HepG2 (cell line): ENCODE data around the gene NDST1. TPM values are rescaled to one million over a fixed set of nuclear protein-coding genes. Genes with fewer than 3 reads are reported as not detected.

Experiments
- BCL3 ChIP-seq: sonication (generic); formaldehyde crosslinking; IDR thresholded peaks from 2 replicates; pipeline ENCODE4 v1.5.1; 2020; ENCODE audit warnings: mild to moderate bottlenecking, missing genetic modification reagents, moderate library complexity
- CAMTA2 ChIP-seq: sonication (generic); formaldehyde crosslinking; IDR thresholded peaks from 2 replicates; pipeline ENCODE4 v1.4.0; 2020; ENCODE audit warnings: mild to moderate bottlenecking, missing genetic modification reagents, borderline replicate concordance
- CBFB ChIP-seq: sonication (generic); formaldehyde crosslinking; IDR thresholded peaks from 2 replicates; pipeline ENCODE4 v1.4.0; 2020; ENCODE audit warnings: missing genetic modification reagents
- CBX1 ChIP-seq: IDR thresholded peaks from one replicate; pipeline ENCODE4 v1.6.1; 2016; ENCODE audit warnings: antibody characterized with exemption, low read depth
- GPN1 ChIP-seq: sonication (generic); formaldehyde crosslinking; IDR thresholded peaks from 2 replicates; pipeline ENCODE4 v1.5.1; 2020; ENCODE audit warnings: missing genetic modification reagents, borderline replicate concordance
- HOXA5 ChIP-seq: sonication (generic); formaldehyde crosslinking; IDR thresholded peaks from 2 replicates; pipeline ENCODE4 v1.4.0; 2020; ENCODE audit warnings: missing genetic modification reagents
- IRF2 ChIP-seq: IDR thresholded peaks from 2 replicates; pipeline ENCODE4 v1.6.1; 2018; ENCODE audit warnings: missing genetic modification reagents, missing compliant biosample characterization
- IRX3 ChIP-seq: sonication (generic); formaldehyde crosslinking; IDR thresholded peaks from 2 replicates; pipeline ENCODE4 v1.8.1; 2023; ENCODE audit warnings: mild to moderate bottlenecking, low read depth, missing genetic modification reagents, borderline replicate concordance
- MATR3 ChIP-seq: sonication (generic); formaldehyde crosslinking; IDR thresholded peaks from 2 replicates; pipeline ENCODE4 v1.4.0; 2020; ENCODE audit warnings: missing genetic modification reagents
- MAZ ChIP-seq, 2 experiments: sonication (generic) in 1 of 2; formaldehyde crosslinking in 1 of 2; IDR thresholded peaks; 2 replicates each; pipeline versions ENCODE4 v1.5.0 to v1.6.1; 2012 to 2020; ENCODE audit warnings: low read depth in 2 of 2, mild to moderate bottlenecking in 2 of 2, borderline replicate concordance in 1 of 2, improper control_type of control experiment in 1 of 2, low read length in 1 of 2, missing genetic modification reagents in 1 of 2, moderate library complexity in 1 of 2
- MBD4 ChIP-seq: IDR thresholded peaks from 2 replicates; pipeline ENCODE4 v1.6.1; 2012; ENCODE audit warnings: low read length, inconsistent platforms, borderline replicate concordance
- NR1H2 ChIP-seq: sonication (generic); formaldehyde crosslinking; IDR thresholded peaks from 2 replicates; pipeline ENCODE4 v1.8.1; 2022; ENCODE audit warnings: low read depth, missing genetic modification reagents, borderline replicate concordance
- RCOR2 ChIP-seq: IDR thresholded peaks from 2 replicates; pipeline ENCODE4 v1.6.1; 2016; ENCODE audit warnings: missing biosample characterization, missing genetic modification reagents
- SIN3A ChIP-seq: IDR thresholded peaks from 2 replicates; pipeline ENCODE4 v1.6.1; 2011; ENCODE audit warnings: low read depth, mild to moderate bottlenecking, control low read depth, low read length, borderline replicate concordance
- SUZ12 ChIP-seq: fragments of 150-350 bp; IDR thresholded peaks from 2 replicates; pipeline ENCODE4 v1.6.1; 2014; ENCODE audit warnings: low read depth, low read length
- XRCC5 ChIP-seq: fragments of 200-400 bp; formaldehyde crosslinking; optimal IDR thresholded peaks from 2 replicates; pipeline ENCODE3; 2017; ENCODE audit warnings: mild to moderate bottlenecking, low read length
- ZNF20 ChIP-seq: sonication (generic); formaldehyde crosslinking; IDR thresholded peaks from 2 replicates; pipeline ENCODE4 v1.4.0; 2020; ENCODE audit warnings: mild to moderate bottlenecking, moderate library complexity, missing genetic modification reagents
- ZNF713 ChIP-seq: sonication (generic); formaldehyde crosslinking; IDR thresholded peaks from 2 replicates; pipeline ENCODE4 v1.4.0; 2020; ENCODE audit warnings: mild to moderate bottlenecking, missing genetic modification reagents
- ZNF891 ChIP-seq: sonication (generic); formaldehyde crosslinking; IDR thresholded peaks from 2 replicates; pipeline ENCODE4 v1.5.0; 2020; ENCODE audit warnings: mild to moderate bottlenecking, missing genetic modification reagents
- polyA plus RNA-seq, 8 experiments: library from polyadenylated mRNA; depleted of rRNA in 3 of 8; stranded (reverse) in 7 of 8; unstranded in 1 of 8; fragments of >200 nt; fragmentation: Illumina TruSeq in 4 of 8; extraction: Trizol in 4 of 8; gene quantifications; 2 replicates each; pipeline versions ENCODE4 v1.2.1 to v1.2.3, GENCODE V29; 2011 to 2016; ENCODE audit warnings: low read depth in 4 of 8, missing spikeins in 1 of 8, mixed read lengths in 1 of 8; ENCODE audit not compliant: insufficient read depth in 1 of 8
- total RNA-seq, 5 experiments: library from RNA; depleted of rRNA; stranded (reverse); fragments of >200 nt; fragmentation: Illumina TruSeq; extraction: Trizol; gene quantifications; 2 replicates each; pipeline ENCODE4 v1.2.3, GENCODE V29; 2016; ENCODE audit warnings: low read depth in 1 of 5
- TF ChIP-seq, protein P1 (sequence below): sonication (generic); formaldehyde crosslinking; IDR thresholded peaks from 2 replicates; pipeline ENCODE4 v1.4.0; 2020; ENCODE audit warnings: missing genetic modification reagents, low read depth, mild to moderate bottlenecking, borderline replicate concordance
- TF ChIP-seq, protein P2 (sequence below): sonication (generic); formaldehyde crosslinking; IDR thresholded peaks from 2 replicates; pipeline ENCODE4 v1.5.0; 2020; ENCODE audit warnings: missing genetic modification reagents
- TF ChIP-seq, protein P3 (sequence below): sonication (generic); formaldehyde crosslinking; IDR thresholded peaks from 2 replicates; pipeline ENCODE4 v1.4.0; 2020; ENCODE audit warnings: low read depth, mild to moderate bottlenecking, missing genetic modification reagents
- TF ChIP-seq, protein P4 (sequence below): sonication (generic); formaldehyde crosslinking; conservative IDR thresholded peaks from 2 replicates; pipeline ENCODE4 v1.8.0; 2022; ENCODE audit warnings: low read depth, missing genetic modification reagents

The NDST1 gene
- total and polyA plus RNA-seq, 2 of the 13 experiments (the other 11 are each of a cell fraction or from before 2014, with no cell fraction given): 23.8 to 26.2 TPM

DNA sequence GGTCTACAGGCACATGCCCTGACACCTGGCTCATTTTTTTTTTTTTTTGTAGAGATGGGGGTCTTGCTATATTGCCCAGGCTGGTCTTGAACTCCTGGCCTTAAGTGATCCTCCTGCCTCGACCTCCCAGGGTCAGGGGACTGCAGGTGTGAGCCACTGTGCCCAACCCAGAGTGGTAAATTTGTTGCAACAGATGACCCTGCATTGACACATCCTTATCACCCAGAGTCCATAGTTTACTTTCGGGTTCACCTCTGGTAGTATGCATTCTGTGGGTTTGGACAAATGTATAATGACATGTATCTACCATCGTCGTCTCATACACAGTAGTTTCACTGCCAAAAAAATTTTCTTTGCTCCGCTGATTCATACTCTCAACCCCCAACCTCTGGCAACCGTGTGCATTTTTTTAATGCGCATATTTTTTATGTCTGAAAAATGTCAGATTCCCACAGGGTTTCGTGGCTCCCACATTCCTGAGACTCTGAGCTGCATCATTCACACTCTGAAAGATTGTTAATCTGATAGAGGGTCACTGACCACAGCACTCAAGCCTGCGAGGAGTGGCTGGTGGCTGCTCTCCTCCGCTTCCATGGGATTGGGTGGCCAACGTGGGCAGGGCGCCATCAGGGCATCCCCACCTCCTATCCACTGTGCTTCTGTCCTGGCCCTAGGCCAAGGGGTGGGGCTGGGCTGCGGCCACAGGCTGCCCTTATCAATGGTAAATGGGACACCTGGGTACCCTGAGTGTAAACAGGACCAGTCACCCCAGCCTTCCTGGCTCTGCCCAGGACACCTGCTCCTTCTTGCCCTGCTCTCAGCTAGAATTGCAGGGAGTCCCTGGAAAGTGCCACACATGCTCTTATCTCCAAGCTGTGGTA, 9.6 kb downstream of the NDST1 start (continued):
- TF ChIP-seq SUZ12 (no peak), RCOR2 (CRISPR knock-in tag) (peak; percentile 95), ZNF891 (CRISPR knock-in tag) (no peak), IRX3 (CRISPR knock-in tag) (no peak), MBD4 (no peak), SIN3A (no peak), ZNF20 (CRISPR knock-in tag) (no peak), NR1H2 (no peak), XRCC5 (peak; percentile 36), CBX1 (no peak), HOXA5 (CRISPR knock-in tag) (no peak), CAMTA2 (no peak), CBFB (CRISPR knock-in tag) (no peak; the same call in 1 of the 2 replicates), IRF2 (peak; percentile 72; the same call in 1 of the 2 replicates), GPN1 (CRISPR knock-in tag) (no peak), MAZ (IDR thresholded peaks at IDR 0.05; ENCODE audit: borderline replicate concordance, low read depth, low read length) (no peak), MAZ (CRISPR knock-in tag; IDR thresholded peaks at IDR 0.05; ENCODE audit: low read depth) (no peak), BCL3 (CRISPR knock-in tag) (no peak), MATR3 (CRISPR knock-in tag) (no peak), ZNF713 (CRISPR knock-in tag) (no peak)
- TF ChIP-seq, protein P1, sequence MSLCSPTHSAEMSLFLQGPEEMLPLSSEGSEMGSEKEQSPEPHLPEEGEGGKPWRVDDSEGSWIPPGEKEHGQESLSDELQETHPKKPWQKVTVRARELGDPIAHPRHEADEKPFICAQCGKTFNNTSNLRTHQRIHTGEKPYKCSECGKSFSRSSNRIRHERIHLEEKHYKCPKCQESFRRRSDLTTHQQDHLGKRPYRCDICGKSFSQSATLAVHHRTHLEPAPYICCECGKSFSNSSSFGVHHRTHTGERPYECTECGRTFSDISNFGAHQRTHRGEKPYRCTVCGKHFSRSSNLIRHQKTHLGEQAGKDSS (CRISPR knock-in tag): no peak
- TF ChIP-seq, protein P2, sequence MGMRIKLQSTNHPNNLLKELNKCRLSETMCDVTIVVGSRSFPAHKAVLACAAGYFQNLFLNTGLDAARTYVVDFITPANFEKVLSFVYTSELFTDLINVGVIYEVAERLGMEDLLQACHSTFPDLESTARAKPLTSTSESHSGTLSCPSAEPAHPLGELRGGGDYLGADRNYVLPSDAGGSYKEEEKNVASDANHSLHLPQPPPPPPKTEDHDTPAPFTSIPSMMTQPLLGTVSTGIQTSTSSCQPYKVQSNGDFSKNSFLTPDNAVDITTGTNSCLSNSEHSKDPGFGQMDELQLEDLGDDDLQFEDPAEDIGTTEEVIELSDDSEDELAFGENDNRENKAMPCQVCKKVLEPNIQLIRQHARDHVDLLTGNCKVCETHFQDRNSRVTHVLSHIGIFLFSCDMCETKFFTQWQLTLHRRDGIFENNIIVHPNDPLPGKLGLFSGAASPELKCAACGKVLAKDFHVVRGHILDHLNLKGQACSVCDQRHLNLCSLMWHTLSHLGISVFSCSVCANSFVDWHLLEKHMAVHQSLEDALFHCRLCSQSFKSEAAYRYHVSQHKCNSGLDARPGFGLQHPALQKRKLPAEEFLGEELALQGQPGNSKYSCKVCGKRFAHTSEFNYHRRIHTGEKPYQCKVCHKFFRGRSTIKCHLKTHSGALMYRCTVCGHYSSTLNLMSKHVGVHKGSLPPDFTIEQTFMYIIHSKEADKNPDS (CRISPR knock-in tag): no peak
- TF ChIP-seq, protein P3, sequence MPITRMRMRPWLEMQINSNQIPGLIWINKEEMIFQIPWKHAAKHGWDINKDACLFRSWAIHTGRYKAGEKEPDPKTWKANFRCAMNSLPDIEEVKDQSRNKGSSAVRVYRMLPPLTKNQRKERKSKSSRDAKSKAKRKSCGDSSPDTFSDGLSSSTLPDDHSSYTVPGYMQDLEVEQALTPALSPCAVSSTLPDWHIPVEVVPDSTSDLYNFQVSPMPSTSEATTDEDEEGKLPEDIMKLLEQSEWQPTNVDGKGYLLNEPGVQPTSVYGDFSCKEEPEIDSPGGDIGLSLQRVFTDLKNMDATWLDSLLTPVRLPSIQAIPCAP (CRISPR knock-in tag): no peak
- TF ChIP-seq, protein P4, sequence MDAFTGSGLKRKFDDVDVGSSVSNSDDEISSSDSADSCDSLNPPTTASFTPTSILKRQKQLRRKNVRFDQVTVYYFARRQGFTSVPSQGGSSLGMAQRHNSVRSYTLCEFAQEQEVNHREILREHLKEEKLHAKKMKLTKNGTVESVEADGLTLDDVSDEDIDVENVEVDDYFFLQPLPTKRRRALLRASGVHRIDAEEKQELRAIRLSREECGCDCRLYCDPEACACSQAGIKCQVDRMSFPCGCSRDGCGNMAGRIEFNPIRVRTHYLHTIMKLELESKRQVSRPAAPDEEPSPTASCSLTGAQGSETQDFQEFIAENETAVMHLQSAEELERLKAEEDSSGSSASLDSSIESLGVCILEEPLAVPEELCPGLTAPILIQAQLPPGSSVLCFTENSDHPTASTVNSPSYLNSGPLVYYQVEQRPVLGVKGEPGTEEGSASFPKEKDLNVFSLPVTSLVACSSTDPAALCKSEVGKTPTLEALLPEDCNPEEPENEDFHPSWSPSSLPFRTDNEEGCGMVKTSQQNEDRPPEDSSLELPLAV (CRISPR knock-in tag): no peak
